GM21360 (cell line): ENCODE data around the gene COL6A1.

Experiments used
- ATAC-seq: cut with Tn5 transposase; IDR thresholded peaks from one replicate; pipeline ENCODE4 v1.9.1; 2021; ENCODE audit warnings: mild to moderate bottlenecking, moderate library complexity; ENCODE audit not compliant: unreplicated experiment

The COL6A1 gene

GRCh38 chr21:45982092-45982757 lies 655 bp downstream of the COL6A1 start:
- no peak for ATAC-seq

GRCh38 chr21:45982758-45983648 lies 1.4 kb downstream of the COL6A1 start:
- no peak for ATAC-seq

- ATAC-seq: no peak
Measured at GRCh38 chr21:45983649-45983965, 2.0 kb downstream of the COL6A1 start.

GRCh38 chr21:45983981-45984551 lies 2.5 kb downstream of the COL6A1 start:
- ATAC-seq: no peak

- no peak for ATAC-seq
Measured at GRCh38 chr21:45984584-45985095, 3.1 kb downstream of the COL6A1 start.

- ATAC-seq: no peak
Measured at GRCh38 chr21:45985471-45986315, 4.1 kb downstream of the COL6A1 start.

- no peak for ATAC-seq
Measured at GRCh38 chr21:45986316-45987051, 4.9 kb downstream of the COL6A1 start.

- ATAC-seq: no peak
Measured at GRCh38 chr21:45987121-45987711, 5.6 kb downstream of the COL6A1 start.

- ATAC-seq: no peak
Measured at GRCh38 chr21:45988366-45989347, 7.1 kb downstream of the COL6A1 start.

GRCh38 chr21:45989355-45990048 lies 7.9 kb downstream of the COL6A1 start:
- ATAC-seq: no peak

GRCh38 chr21:45990049-45990711 lies 8.6 kb downstream of the COL6A1 start:
- no peak for ATAC-seq

- no peak for ATAC-seq
Measured at GRCh38 chr21:45990741-45991605, 9.4 kb downstream of the COL6A1 start.

GRCh38 chr21:45991606-45992300 lies 10.2 kb downstream of the COL6A1 start:
- ATAC-seq: no peak

GRCh38 chr21:45992301-45993209 lies 11.0 kb downstream of the COL6A1 start:
- ATAC-seq: no peak
